ENCODE data around the gene SCNN1G. TPM values are rescaled to one million over a fixed set of nuclear protein-coding genes. Genes with fewer than 3 reads are reported as not detected.

The SCNN1G gene
- total RNA-seq, 3 donors from 2014 or later (not counting 1 experiment from before 2014, with no cell fraction given): not detected

GRCh38 chr16:23137256-23137655 lies 45.3 kb upstream of the SCNN1G start:
- no peak for ATAC-seq
- Mint-ChIP-seq H3K9me3 (peaks cover 0 to 4% of the 10 kb centered on the region in 2 donors), H3K27ac (no peak overlapping the region), H3K4me1 (peaks cover 11 to 12% of the 10 kb centered on the region in 2 donors), H3K4me3 (no peak overlapping the region), H3K27me3 (ENCODE audit: low read depth in 2 of 2) (no peaks in the 10 kb centered on the region), H3K36me3 (peaks cover 9% of the 10 kb centered on the region)
- WGBS (ENCODE audit: insufficient coverage): no CpG with 5 or more reads among the region's 2 CpGs
- Histone ChIP-seq H3K27me3 (ENCODE audit: control insufficient read depth, insufficient read depth, low read length) (no peaks in the 10 kb centered on the region), H3K9me3 (ENCODE audit: control insufficient read depth, insufficient read depth, low read length) (peaks cover 11% of the 10 kb centered on the region), H3K27ac (ENCODE audit: low read length) (no peak overlapping the region), H3K4me3 (ENCODE audit: low read length) (no peak overlapping the region), H3K36me3 (ENCODE audit: control insufficient read depth, insufficient read depth, low read length) (no peaks in the 10 kb centered on the region), H3K4me1 (ENCODE audit: control insufficient read depth, insufficient read depth, low read length) (no peaks in the 10 kb centered on the region)
- no peak for TF ChIP-seq CTCF (IDR thresholded peaks at IDR 0.05)
- intact Hi-C loops (cut with micrococcal nuclease): no loop called here
- no peak for DNase-seq

GRCh38 chr16:23137818-23138217 lies 44.7 kb upstream of the SCNN1G start:
- H3K4me1 Mint-ChIP-seq: peaks cover 6 to 9% of the 10 kb centered on the region in 2 donors
- H3K4me1 ChIP-seq (ENCODE audit: control insufficient read depth, insufficient read depth, low read length): no peaks in the 10 kb centered on the region
- H3K9me3 Mint-ChIP-seq: peaks cover 0 to 4% of the 10 kb centered on the region in 2 donors
- no peak overlapping the region for H3K27ac ChIP-seq (ENCODE audit: low read length)
- intact Hi-C loops (cut with micrococcal nuclease): no loop called here
- TF ChIP-seq CTCF (IDR thresholded peaks at IDR 0.05): no peak
- no peaks in the 10 kb centered on the region for H3K36me3 ChIP-seq (ENCODE audit: control insufficient read depth, insufficient read depth, low read length)
- no peaks in the 10 kb centered on the region for H3K27me3 ChIP-seq (ENCODE audit: control insufficient read depth, insufficient read depth, low read length)
- peaks cover 9% of the 10 kb centered on the region for H3K36me3 Mint-ChIP-seq
- H3K4me3 Mint-ChIP-seq: no peak overlapping the region
- no peaks in the 10 kb centered on the region for H3K27me3 Mint-ChIP-seq (ENCODE audit: low read depth in 2 of 2)
- DNase-seq (no peak), ATAC-seq (no peak)
- H3K4me3 ChIP-seq (ENCODE audit: low read length): no peak overlapping the region
- 96% methylated on average over 3 of the region's 5 CpGs for WGBS (ENCODE audit: insufficient coverage)
- no peak overlapping the region for H3K27ac Mint-ChIP-seq
- peaks cover 11% of the 10 kb centered on the region for H3K9me3 ChIP-seq (ENCODE audit: control insufficient read depth, insufficient read depth, low read length)

GRCh38 chr16:23140107-23140506 lies 42.4 kb upstream of the SCNN1G start:
- no peaks in the 10 kb centered on the region for H3K27me3 ChIP-seq (ENCODE audit: control insufficient read depth, insufficient read depth, low read length)
- Mint-ChIP-seq H3K36me3 (peaks cover 9% of the 10 kb centered on the region), H3K9me3 (peaks cover 0 to 4% of the 10 kb centered on the region in 2 donors), H3K4me1 (no peaks in the 10 kb centered on the region), H3K27ac (no peak overlapping the region), H3K4me3 (no peak overlapping the region), H3K27me3 (ENCODE audit: low read depth in 2 of 2) (no peaks in the 10 kb centered on the region)
- H3K9me3 ChIP-seq (ENCODE audit: control insufficient read depth, insufficient read depth, low read length): peaks cover 11% of the 10 kb centered on the region
- H3K27ac ChIP-seq (ENCODE audit: low read length): no peak overlapping the region
- DNase-seq: no peak
- no peak for ATAC-seq
- H3K4me1 ChIP-seq (ENCODE audit: control insufficient read depth, insufficient read depth, low read length): no peaks in the 10 kb centered on the region
- H3K36me3 ChIP-seq (ENCODE audit: control insufficient read depth, insufficient read depth, low read length): no peaks in the 10 kb centered on the region
- intact Hi-C loops (cut with micrococcal nuclease): no loop called here
- WGBS (ENCODE audit: insufficient coverage): 100% methylated on average over 1 of the region's 2 CpGs
- no peak overlapping the region for H3K4me3 ChIP-seq (ENCODE audit: low read length)
- TF ChIP-seq CTCF (IDR thresholded peaks at IDR 0.05): no peak

- H3K4me1 Mint-ChIP-seq: no peaks in the 10 kb centered on the region
- H3K4me3 ChIP-seq (ENCODE audit: low read length): no peak overlapping the region
- no peaks in the 10 kb centered on the region for H3K27me3 ChIP-seq (ENCODE audit: control insufficient read depth, insufficient read depth, low read length)
- peaks cover 1% of the 10 kb centered on the region for H3K36me3 Mint-ChIP-seq
- no peak overlapping the region for H3K27ac ChIP-seq (ENCODE audit: low read length)
- TF ChIP-seq CTCF (IDR thresholded peaks at IDR 0.05): no peak
- no peak for DNase-seq
- no peak for ATAC-seq
- H3K9me3 ChIP-seq (ENCODE audit: control insufficient read depth, insufficient read depth, low read length): peaks cover 11% of the 10 kb centered on the region
- WGBS (ENCODE audit: insufficient coverage): 94% methylated on average over 3 of the region's 3 CpGs
- no peaks in the 10 kb centered on the region for H3K36me3 ChIP-seq (ENCODE audit: control insufficient read depth, insufficient read depth, low read length)
- peaks cover 0 to 4% of the 10 kb centered on the region in 2 donors for H3K9me3 Mint-ChIP-seq
- H3K4me1 ChIP-seq (ENCODE audit: control insufficient read depth, insufficient read depth, low read length): no peaks in the 10 kb centered on the region
- no peak overlapping the region for H3K27ac Mint-ChIP-seq
- H3K4me3 Mint-ChIP-seq: no peak overlapping the region
- H3K27me3 Mint-ChIP-seq (ENCODE audit: low read depth in 2 of 2): no peaks in the 10 kb centered on the region
- intact Hi-C loops (cut with micrococcal nuclease): no loop called here
Measured at GRCh38 chr16:23141033-23141432, 41.5 kb upstream of the SCNN1G start.
